Testis (tissue), 5 donors: ENCODE data around the gene METTL26. TPM values are rescaled to one million over a fixed set of nuclear protein-coding genes. Genes with fewer than 3 reads are reported as not detected.

Experiments
- DNase-seq: peaks from one replicate; pipeline ENCODE4 v3.0.0-alpha.2; 2019
- H3K27ac ChIP-seq, 2 donors: fragments of 200-600 bp; sonication (generic); one replicate each; pipeline ENCODE4 v1.5.1; 2019
- H3K27me3 ChIP-seq: fragments of 200-600 bp; sonication (generic); one replicate; pipeline ENCODE4 v1.5.1; 2019
- H3K36me3 ChIP-seq: fragments of 200-600 bp; sonication (generic); one replicate; pipeline ENCODE4 v1.5.1; 2017; ENCODE audit warnings: low read depth; ENCODE audit errors: missing control alignments
- H3K4me1 ChIP-seq: fragments of 200-600 bp; sonication (generic); one replicate; pipeline ENCODE4 v1.5.1; 2019
- H3K4me3 ChIP-seq, 2 donors: fragments of 200-600 bp; sonication (generic); one replicate each; pipeline ENCODE4 v1.5.1; 2017 to 2019
- H3K9me3 ChIP-seq: fragments of 200-600 bp; sonication (generic); one replicate; pipeline ENCODE4 v1.5.1; 2017
- CTCF ChIP-seq, 3 experiments: fragments of 450-650 bp in 2 of 3; fragments of 200-600 bp in 1 of 3; sonication (generic) in 1 of 3; IDR thresholded peaks; one replicate each; pipeline ENCODE4 v1.5.1; 2016 to 2019; ENCODE audit warnings: antibody characterized with exemption in 3 of 3, mild to moderate bottlenecking in 2 of 3, moderate library complexity in 1 of 3
- POLR2A ChIP-seq: fragments of 450-650 bp; IDR thresholded peaks from one replicate; pipeline ENCODE4 v1.6.1; 2017; ENCODE audit warnings: antibody characterized with exemption, mild to moderate bottlenecking, moderate library complexity
- WGBS, 2 donors: methylation state at CpG; one replicate each; pipeline ENCODE4 v1.1.5; 2018; 5-methylcytosine and 5-hydroxymethylcytosine counted together
- intact Hi-C: fragments of 100-400 bp; cut with DNase I; formaldehyde crosslinking; loops from one replicate; pipeline ENCODE4 v1.15.1; 2023; ENCODE audit warnings: low total_unique reads
- long read RNA-seq, 2 donors: transcript quantifications; one replicate each; lab custom pipeline, GENCODE V29; 2026
- polyA plus RNA-seq: library from polyadenylated mRNA; stranded (reverse); fragments of 350-450 nt; fragmentation: Illumina TruSeq; extraction: RNeasy Lipid Tissue Mini Kit (QIAGEN cat#74804); gene quantifications from one replicate; pipeline ENCODE4 v1.2.3, GENCODE V29; 2014; ENCODE audit warnings: low read depth, low replicate concordance; ENCODE audit not compliant: insufficient read depth
- total RNA-seq, 2 donors: library from RNA; depleted of rRNA; stranded (reverse); fragments of >200 nt; gene quantifications; one replicate each; pipeline ENCODE4 v1.2.3, GENCODE V29; 2016

METTL26 gene
- total RNA-seq = 100 to 1,000 TPM; 161 to 185 TPM
- polyA plus RNA-seq = 72.1 TPM
- long read RNA-seq, donor 1, transcript METTL26-205 (5 exons, 726 nt) = minor isoform, 11 of 52 reads
- long read RNA-seq, donor 1, transcript METTL26-201 (6 exons, 794 nt) = major isoform, 19 of 52 reads
- long read RNA-seq, donor 1, partial matches to known transcripts = 5 of 52 reads
- long read RNA-seq, donor 1, other reads (novel, unspliced or antisense) = 0 of 52 reads
- long read RNA-seq, donor 2, transcript METTL26-206 (3 exons, 1,710 nt) = minor isoform, 5 of 34 reads
- long read RNA-seq, donor 2, transcript METTL26-201 (6 exons, 794 nt) = major isoform, 12 of 34 reads
- long read RNA-seq, donor 2, transcript METTL26-205 (5 exons, 726 nt) = minor isoform, 6 of 34 reads
- long read RNA-seq, donor 2, partial matches to known transcripts = 0 of 34 reads
- long read RNA-seq, donor 2, other reads (novel, unspliced or antisense) = 0 of 34 reads

- no peaks in the 10 kb centered on the region for H3K27me3 ChIP-seq
- peak in 1 of 3 experiments; percentile 14 for TF ChIP-seq CTCF (IDR thresholded peaks at IDR 0.05)
- peak; percentile 40 for TF ChIP-seq POLR2A
- peak within 1 kb of the TSS; percentile 91 to 97 for H3K27ac ChIP-seq
- no peaks in the 10 kb centered on the region for H3K9me3 ChIP-seq
- H3K4me1 ChIP-seq = peaks cover 20% of the 10 kb centered on the region
- H3K36me3 ChIP-seq = no peaks in the 10 kb centered on the region
- DNase-seq = peak; percentile 98
- WGBS, 2 donors = 0 to 1% methylated on average over 26 to 83 of the region's 91 CpGs
- peak within 1 kb of the TSS; percentile 75 to 90 for H3K4me3 ChIP-seq
- intact Hi-C loops = loop anchor here (10.0 kb wide), 1 partner anchor 52 kb away; no protein-coding TSS in a partner anchor
Observed at GRCh38 chr16:636206-637080, at the start of gene METTL26. Gene METTL26, minus strand, starts transcription at chr16:636305. Its CDS starts 15 bp downstream, at chr16:636290.

- TF ChIP-seq POLR2A (no peak), CTCF (IDR thresholded peaks at IDR 0.05) (no peak)
- H3K27me3 ChIP-seq = no peaks in the 10 kb centered on the region
- peak overlapping the region in 1 of 2 donors; percentile 79 for H3K27ac ChIP-seq
- no peak for DNase-seq
- H3K36me3 ChIP-seq = no peaks in the 10 kb centered on the region
- intact Hi-C loops = no loop called here
- WGBS, 2 donors = 59 to 76% methylated on average over 31 to 60 of the region's 61 CpGs
- H3K9me3 ChIP-seq = no peaks in the 10 kb centered on the region
- peaks cover 40% of the 10 kb centered on the region for H3K4me1 ChIP-seq
- H3K4me3 ChIP-seq = peak overlapping the region; percentile 51 to 56
Observed at GRCh38 chr16:684961-685696, 49.0 kb upstream of the METTL26 start.

- intact Hi-C loops = no loop called here
- Histone ChIP-seq H3K27ac (peak within 1 kb of the TSS; percentile 45 to 79), H3K4me3 (peak within 1 kb of the TSS; percentile 51 to 56), H3K9me3 (no peaks in the 10 kb centered on the region), H3K27me3 (no peaks in the 10 kb centered on the region), H3K36me3 (no peaks in the 10 kb centered on the region), H3K4me1 (peaks cover 37% of the 10 kb centered on the region)
- TF ChIP-seq POLR2A (no peak), CTCF (IDR thresholded peaks at IDR 0.05) (no peak)
- peak; percentile 97 for DNase-seq
- WGBS, 2 donors = 1% methylated on average over 37 of the region's 91 CpGs; no CpG with 5 or more reads in 1 of the 2 donors
Observed at GRCh38 chr16:684071-684794, 48.1 kb upstream of the METTL26 start, which contains the start of gene JMJD8. Gene JMJD8, minus strand, starts transcription at chr16:684334. Its CDS starts 15 bp downstream, at chr16:684319.
